Kidney (tissue), 14 donors: ENCODE results near the gene CNIH3. TPM values are rescaled to one million over a fixed set of nuclear protein-coding genes. Genes with fewer than 3 reads are reported as not detected.

Source experiments
- DNase-seq, 5 donors: peaks; one replicate each; pipeline ENCODE4 v3.0.0-alpha.2; 2013 to 2020
- FAIRE-seq: peaks from 2 replicates; lab custom pipeline; 2012; peaks lifted over from hg19 to GRCh38; lab: Jason Lieb, UNC
- H3K27ac ChIP-seq, 2 donors: one replicate each; pipeline ENCODE4 v1.7.0; 2013; ENCODE audit warnings: low read depth in 2 of 2, low read length in 2 of 2, inconsistent platforms in 1 of 2
- H3K27me3 ChIP-seq: one replicate; pipeline ENCODE4 v1.7.1; 2013; ENCODE audit warnings: low read length, inconsistent platforms; ENCODE audit not compliant: control insufficient read depth, insufficient read depth
- H3K36me3 ChIP-seq, 3 donors: one replicate each; pipeline versions ENCODE4 v1.7.0 to v1.7.1; 2013; ENCODE audit warnings: low read length in 3 of 3, control low read depth in 1 of 3, inconsistent platforms in 1 of 3; ENCODE audit not compliant: insufficient read depth in 3 of 3, control insufficient read depth in 2 of 3
- H3K4me1 ChIP-seq, 3 donors: one replicate each; pipeline versions ENCODE4 v1.7.0 to v1.7.1; 2013; ENCODE audit warnings: low read length in 3 of 3, inconsistent platforms in 1 of 3, low read depth in 1 of 3; ENCODE audit not compliant: control insufficient read depth in 2 of 3, insufficient read depth in 2 of 3
- H3K4me3 ChIP-seq, 3 donors: one replicate each; pipeline versions ENCODE4 v1.7.0 to v1.8.1; 2013; ENCODE audit warnings: low read length in 3 of 3, control low read depth in 1 of 3, inconsistent platforms in 1 of 3
- H3K9ac ChIP-seq, 3 donors: one replicate each; pipeline versions ENCODE4 v1.7.0 to v1.7.1; 2013; ENCODE audit warnings: low read length in 3 of 3, control low read depth in 1 of 3, inconsistent platforms in 1 of 3
- H3K9me3 ChIP-seq, 3 donors: one replicate each; pipeline versions ENCODE4 v1.7.0 to v1.7.1; 2013; ENCODE audit warnings: low read length in 3 of 3, control low read depth in 1 of 3, inconsistent platforms in 1 of 3; ENCODE audit not compliant: control insufficient read depth in 2 of 3, insufficient read depth in 1 of 3
- CTCF ChIP-seq: IDR thresholded peaks from 3 replicates; pipeline ENCODE4 v1.5.1; 2012; ENCODE audit warnings: mild to moderate bottlenecking, moderate library complexity, borderline replicate concordance; ENCODE audit not compliant: insufficient read depth; ENCODE audit errors: extremely low read depth
- intact Hi-C: fragments of 100-400 bp; cut with DNase I; formaldehyde crosslinking; loops from one replicate; pipeline ENCODE4 v1.11.1; 2022
- polyA plus RNA-seq: library from polyadenylated mRNA; stranded (reverse); fragments of 350-450 nt; fragmentation: Illumina TruSeq; extraction: RNeasy Lipid Tissue Mini Kit (QIAGEN cat#74804); gene quantifications from one replicate; pipeline ENCODE4 v1.2.3, GENCODE V29; 2014; ENCODE audit warnings: low read depth, low replicate concordance; ENCODE audit not compliant: insufficient read depth
- total RNA-seq: library from RNA; stranded (reverse); fragmentation: NEBNext Ultra II Directional; extraction: Animal tissue kit (Norgen Biotek cat#: 25700); gene quantifications from one replicate; pipeline ENCODE4 v1.2.1, GENCODE V29; 2021
- donor health status: control.
- donor health status: control.
- donor health status: control.
- donor health status: control.
- donor health status: control.
- donor health status: DM: yes; HTN: yes; CAD: no.
- donor health status: Normal renal cell carcinoma (clear cell type).

Gene CNIH3
- total and polyA plus RNA-seq, 2 donors from 2014 or later, result 4.3 to 7.6 TPM

- Histone ChIP-seq H3K4me3 (no peak overlapping the region), H3K36me3 (no peaks in the 10 kb centered on the region), H3K27me3 (no peaks in the 10 kb centered on the region), H3K9me3 (peaks cover 0 to 3% (median 0%) of the 10 kb centered on the region in 3 donors), H3K9ac (no peak overlapping the region), H3K4me1 (no peaks in the 10 kb centered on the region), H3K27ac (no peak overlapping the region)
- TF ChIP-seq CTCF, result no peak
- intact Hi-C loops, result no loop called here
- no peak for DNase-seq
- FAIRE-seq, result no peak
Measured at GRCh38 chr1:224763126-224763775, 147.1 kb downstream of the CNIH3 start.

- intact Hi-C loops, result no loop called here
- no peaks in the 10 kb centered on the region for H3K4me1 ChIP-seq
- H3K27ac ChIP-seq, result no peak overlapping the region
- FAIRE-seq (no peak), DNase-seq (no peak)
- no peaks in the 10 kb centered on the region for H3K9me3 ChIP-seq
- no peaks in the 10 kb centered on the region for H3K27me3 ChIP-seq
- no peak overlapping the region for H3K9ac ChIP-seq
- H3K36me3 ChIP-seq, result no peaks in the 10 kb centered on the region
- TF ChIP-seq CTCF, result no peak
- no peak overlapping the region for H3K4me3 ChIP-seq
Measured at GRCh38 chr1:224766266-224766665, 150.1 kb downstream of the CNIH3 start.

GRCh38 chr1:224767031-224767430 lies 150.9 kb downstream of the CNIH3 start:
- FAIRE-seq (no peak), DNase-seq (no peak)
- H3K4me3 ChIP-seq, result no peak overlapping the region
- H3K27me3 ChIP-seq, result no peaks in the 10 kb centered on the region
- no peak overlapping the region for H3K9ac ChIP-seq
- intact Hi-C loops, result no loop called here
- H3K9me3 ChIP-seq, result no peaks in the 10 kb centered on the region
- H3K36me3 ChIP-seq, result no peaks in the 10 kb centered on the region
- H3K27ac ChIP-seq, result no peak overlapping the region
- H3K4me1 ChIP-seq, result no peaks in the 10 kb centered on the region
- TF ChIP-seq CTCF, result no peak

- intact Hi-C loops, result no loop called here
- H3K27me3 ChIP-seq, result no peaks in the 10 kb centered on the region
- no peak overlapping the region for H3K4me3 ChIP-seq
- no peaks in the 10 kb centered on the region for H3K36me3 ChIP-seq
- no peak for DNase-seq
- H3K4me1 ChIP-seq, result no peaks in the 10 kb centered on the region
- H3K27ac ChIP-seq, result no peak overlapping the region
- no peak for FAIRE-seq
- no peaks in the 10 kb centered on the region for H3K9me3 ChIP-seq
- no peak for TF ChIP-seq CTCF
- H3K9ac ChIP-seq, result no peak overlapping the region
Measured at GRCh38 chr1:224767676-224768075, 151.6 kb downstream of the CNIH3 start.
